CD8-positive, alpha-beta memory T cell (primary cell): ENCODE measurements around the gene IFNB1. TPM values are rescaled to one million over a fixed set of nuclear protein-coding genes. Genes with fewer than 3 reads are reported as not detected.

Experiments used
- CTCF ChIA-PET: fragments of 350-600 bp; sonication (Branson Sonifier 250); formaldehyde crosslinking; loops from one replicate; lab custom pipeline; 2021; ENCODE audit warnings: antibody characterized with exemption; lab: Charles Lee
- POLR2A ChIA-PET: fragments of 350-600 bp; sonication (Branson Sonifier 250); formaldehyde crosslinking; loops from one replicate; lab custom pipeline; 2021; ENCODE audit warnings: antibody characterized with exemption; lab: Charles Lee
- DNase-seq, 5 donors: peaks; one replicate each; pipeline versions ENCODE4 v3.0.0 to v3.0.0-alpha.2; 2020 to 2022; ENCODE audit warnings: mixed read lengths in 1 of 5
- H3K27ac ChIP-seq: one replicate; pipeline ENCODE4 v1.7.0; 2013; ENCODE audit warnings: low read depth, mild to moderate bottlenecking, low read length, moderate library complexity
- H3K27me3 ChIP-seq: 2 replicates; pipeline ENCODE4 v1.7.0; 2013; ENCODE audit warnings: low read length, mild to moderate bottlenecking; ENCODE audit not compliant: insufficient read depth, poor library complexity, severe bottlenecking
- H3K36me3 ChIP-seq: 2 replicates; pipeline ENCODE4 v1.7.0; 2013; ENCODE audit warnings: mild to moderate bottlenecking, low read length, moderate library complexity; ENCODE audit not compliant: insufficient read depth
- H3K4me1 ChIP-seq: 2 replicates; pipeline ENCODE4 v1.7.0; 2013; ENCODE audit warnings: mild to moderate bottlenecking, low read length, moderate library complexity; ENCODE audit not compliant: insufficient read depth
- H3K4me3 ChIP-seq: 2 replicates; pipeline ENCODE4 v1.7.0; 2013; ENCODE audit warnings: mild to moderate bottlenecking, low read length
- H3K9me3 ChIP-seq: 2 replicates; pipeline ENCODE4 v1.7.0; 2013; ENCODE audit warnings: mild to moderate bottlenecking, low read length
- H3K27ac Mint-ChIP-seq, 8 donors: one replicate each; pipeline ENCODE4 v1.8.0; 2020 to 2021; ENCODE audit warnings: mixed read lengths in 8 of 8, mild to moderate bottlenecking in 6 of 8, inconsistent platforms in 3 of 8, moderate library complexity in 3 of 8
- H3K27me3 Mint-ChIP-seq, 2 donors: one replicate each; pipeline ENCODE4 v1.8.0; 2020 to 2021; ENCODE audit warnings: mixed read lengths in 2 of 2, mild to moderate bottlenecking in 1 of 2, moderate library complexity in 1 of 2
- H3K36me3 Mint-ChIP-seq, 3 donors: one replicate each; pipeline ENCODE4 v1.8.0; 2020 to 2021; ENCODE audit warnings: mixed read lengths in 3 of 3, inconsistent platforms in 1 of 3, mild to moderate bottlenecking in 1 of 3
- H3K4me1 Mint-ChIP-seq, 3 donors: one replicate each; pipeline ENCODE4 v1.8.0; 2020 to 2021; ENCODE audit warnings: mixed read lengths in 3 of 3, inconsistent platforms in 1 of 3, mild to moderate bottlenecking in 1 of 3
- H3K4me3 Mint-ChIP-seq, 7 donors: one replicate each; pipeline ENCODE4 v1.8.0; 2020 to 2021; ENCODE audit warnings: mixed read lengths in 7 of 7, mild to moderate bottlenecking in 6 of 7, moderate library complexity in 4 of 7, inconsistent platforms in 2 of 7
- H3K9me3 Mint-ChIP-seq, 5 donors: one replicate each; pipeline ENCODE4 v1.8.0; 2020 to 2022; ENCODE audit warnings: mixed read lengths in 5 of 5, mild to moderate bottlenecking in 3 of 5, moderate library complexity in 2 of 5, inconsistent platforms in 1 of 5
- polyA plus RNA-seq: library from polyadenylated mRNA; unstranded; fragments of 300-500 nt; fragmentation: Illumina TruSeq; gene quantifications from one replicate; pipeline ENCODE4 v1.2.3, GENCODE V29; 2021
- total RNA-seq, 2 experiments: library from RNA; stranded (reverse); gene quantifications; one replicate each; pipeline ENCODE4 v1.2.3, GENCODE V29; 2021

IFNB1 gene
- total RNA-seq: not detected
- not detected for polyA plus RNA-seq

DNA sequence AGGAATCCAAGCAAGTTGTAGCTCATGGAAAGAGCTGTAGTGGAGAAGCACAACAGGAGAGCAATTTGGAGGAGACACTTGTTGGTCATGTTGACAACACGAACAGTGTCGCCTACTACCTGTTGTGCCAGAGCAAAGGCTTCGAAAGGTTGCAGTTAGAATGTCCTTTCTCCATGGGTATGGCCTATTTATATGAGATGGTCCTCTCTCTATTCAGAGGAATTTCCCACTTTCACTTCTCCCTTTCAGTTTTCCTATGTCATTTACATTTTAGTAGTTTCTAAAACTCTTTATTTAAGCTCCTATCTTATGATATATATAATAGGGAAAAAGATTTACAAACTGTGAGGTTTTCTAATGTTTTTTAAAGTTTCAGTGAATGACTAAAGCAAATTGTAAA, at the start of gene IFNB1:
Gene IFNB1, minus strand, starts transcription at position 162 of the 400 bp plus-strand sequence. Its CDS starts 73 bp downstream, at position 89.
- Mint-ChIP-seq H3K36me3 (peaks cover 0 to 3% (median 0%) of the 10 kb centered on the region in 3 donors), H3K27me3 (peaks cover 0 to 3% of the 10 kb centered on the region in 2 donors), H3K9me3 (peaks cover 0 to 2% (median 0%) of the 10 kb centered on the region in 5 donors), H3K4me1 (peaks cover 21 to 30% (median 25%) of the 10 kb centered on the region in 3 donors), H3K4me3 (no peak within 1 kb of the TSS), H3K27ac (peak within 1 kb of the TSS in 2 of 8 donors; percentile 16 to 74)
- Histone ChIP-seq H3K27ac (no peak within 1 kb of the TSS), H3K4me3 (no peak within 1 kb of the TSS), H3K27me3 (no peaks in the 10 kb centered on the region), H3K36me3 (no peaks in the 10 kb centered on the region), H3K9me3 (no peaks in the 10 kb centered on the region), H3K4me1 (peaks cover 15% of the 10 kb centered on the region)
- ChIA-PET POLR2A (no interaction called here), CTCF (interaction anchor here (0.6 to 3.2 kb wide), 10 partner anchors 8 to 389 kb away, joined by 3 to 33 read pairs (median 3); no protein-coding TSS in a partner anchor)
- no peak for DNase-seq

DNA sequence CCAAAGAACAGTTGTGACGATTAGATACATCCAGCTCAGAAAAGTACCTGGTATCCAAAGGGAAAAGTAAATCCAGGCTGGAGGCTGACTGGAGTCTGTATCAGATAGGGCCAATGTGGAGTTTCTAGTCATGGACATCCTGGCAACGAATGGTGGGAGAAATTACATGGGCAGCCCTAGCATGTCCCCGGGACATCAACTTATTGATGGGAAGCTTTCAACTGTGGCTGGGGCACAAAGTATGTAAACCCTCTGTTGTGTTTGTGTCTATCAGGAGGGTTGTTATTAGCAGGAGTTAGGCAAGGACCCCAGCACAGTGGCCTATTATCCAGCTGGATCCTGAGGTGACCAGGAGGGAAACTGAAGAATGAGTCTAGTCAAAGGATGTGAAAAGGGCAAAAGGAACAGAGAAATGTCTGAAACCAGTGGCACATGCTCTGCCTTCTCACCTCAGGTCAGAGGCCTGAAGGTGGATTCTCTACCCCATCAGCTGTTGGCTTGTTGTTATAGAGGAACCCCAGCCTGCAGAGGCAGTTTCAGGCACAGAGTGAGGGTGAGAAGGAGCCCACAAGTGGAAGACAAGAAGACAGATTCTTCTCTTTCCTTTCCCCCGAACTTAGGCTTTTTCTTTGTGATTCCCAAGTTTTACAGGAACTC, 44.0 kb upstream of the IFNB1 start:
- Histone ChIP-seq H3K27ac (no peak overlapping the region), H3K4me3 (no peak overlapping the region), H3K27me3 (no peaks in the 10 kb centered on the region), H3K36me3 (no peaks in the 10 kb centered on the region), H3K4me1 (no peaks in the 10 kb centered on the region), H3K9me3 (no peaks in the 10 kb centered on the region)
- H3K36me3 Mint-ChIP-seq: no peaks in the 10 kb centered on the region
- ChIA-PET CTCF (interaction anchor here (1.9 kb wide), 1 partner anchor 11 kb away, joined by 7 read pairs; no protein-coding TSS in a partner anchor), POLR2A (no interaction called here)
- H3K9me3 Mint-ChIP-seq: no peaks in the 10 kb centered on the region
- H3K4me3 Mint-ChIP-seq: no peak overlapping the region
- no peak overlapping the region for H3K27ac Mint-ChIP-seq
- DNase-seq: no peak
- H3K4me1 Mint-ChIP-seq: no peaks in the 10 kb centered on the region
- H3K27me3 Mint-ChIP-seq: peaks cover 13 to 17% of the 10 kb centered on the region in 2 donors

DNA sequence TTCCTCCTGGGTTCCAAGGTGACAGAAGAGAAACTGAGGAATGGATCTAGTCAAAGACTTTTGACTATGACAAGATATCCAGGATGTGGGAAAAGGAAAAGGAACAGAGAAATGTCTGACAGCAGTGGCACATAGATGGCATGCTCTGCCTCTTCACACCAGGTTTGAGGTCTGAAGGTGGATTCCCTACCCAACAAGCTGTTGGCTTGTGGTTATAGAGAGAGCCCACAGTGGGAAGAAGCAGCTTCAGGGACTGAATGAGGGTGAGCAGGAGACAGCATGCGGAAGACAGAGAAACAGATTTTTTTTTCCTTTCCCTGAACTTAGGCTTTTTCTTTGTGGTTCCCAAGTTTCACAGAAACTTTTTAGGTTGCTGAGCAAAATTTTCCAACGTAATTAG, 43.3 kb upstream of the IFNB1 start:
- Histone ChIP-seq H3K27ac (no peak overlapping the region), H3K4me1 (no peaks in the 10 kb centered on the region), H3K36me3 (no peaks in the 10 kb centered on the region), H3K9me3 (no peaks in the 10 kb centered on the region), H3K4me3 (no peak overlapping the region), H3K27me3 (no peaks in the 10 kb centered on the region)
- Mint-ChIP-seq H3K4me3 (no peak overlapping the region), H3K4me1 (no peaks in the 10 kb centered on the region), H3K9me3 (no peaks in the 10 kb centered on the region), H3K36me3 (no peaks in the 10 kb centered on the region), H3K27me3 (peaks cover 13 to 19% of the 10 kb centered on the region in 2 donors), H3K27ac (no peak overlapping the region)
- POLR2A ChIA-PET: no interaction called here
- no peak for DNase-seq
- CTCF ChIA-PET: interaction anchor here (1.9 kb wide), 1 partner anchor 10 kb away, joined by 7 read pairs; no protein-coding TSS in a partner anchor

DNA sequence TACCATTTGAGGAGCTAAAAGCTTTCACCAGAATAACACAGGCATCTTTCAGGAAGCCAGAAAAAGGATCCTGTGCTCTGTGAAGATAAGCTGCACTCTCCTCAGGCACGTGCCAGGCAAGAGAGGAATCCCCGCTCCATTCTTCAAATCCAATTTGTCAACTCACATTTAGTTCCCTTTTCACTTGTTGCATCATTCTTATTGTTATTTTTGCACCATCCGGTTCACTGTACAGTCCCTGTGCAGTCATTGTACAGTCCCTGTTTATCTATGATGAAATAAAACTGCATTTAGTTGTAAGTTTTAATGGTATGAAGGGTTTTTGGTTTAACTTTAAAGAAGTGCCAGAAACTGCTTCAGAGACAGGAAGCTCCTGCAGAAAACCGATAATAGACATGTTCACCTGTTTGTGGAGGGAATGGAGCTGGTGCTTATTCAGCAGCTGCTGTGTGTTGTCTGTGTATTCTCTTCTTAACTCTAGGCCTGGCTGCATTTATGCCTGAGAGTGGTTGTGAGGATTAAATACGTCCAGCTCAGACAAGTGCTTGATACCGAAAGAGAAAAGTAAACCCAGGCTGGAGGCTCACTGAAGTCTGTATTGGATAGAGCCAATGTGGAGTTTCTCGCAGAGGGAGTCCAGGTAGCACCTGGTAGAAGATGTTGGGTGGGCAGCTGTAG, 41.5 kb upstream of the IFNB1 start:
- Histone ChIP-seq H3K36me3 (no peaks in the 10 kb centered on the region), H3K27ac (no peak overlapping the region), H3K27me3 (no peaks in the 10 kb centered on the region), H3K4me1 (no peaks in the 10 kb centered on the region), H3K9me3 (no peaks in the 10 kb centered on the region), H3K4me3 (no peak overlapping the region)
- DNase-seq: no peak
- Mint-ChIP-seq H3K27ac (no peak overlapping the region), H3K4me1 (no peaks in the 10 kb centered on the region), H3K4me3 (no peak overlapping the region), H3K9me3 (no peaks in the 10 kb centered on the region), H3K36me3 (no peaks in the 10 kb centered on the region), H3K27me3 (peaks cover 10 to 13% of the 10 kb centered on the region in 2 donors)
- ChIA-PET CTCF (interaction anchor here (0.8 to 1.3 kb wide), 5 partner anchors 9 to 1654 kb away, joined by 3 to 4 read pairs (median 3); no protein-coding TSS in a partner anchor), POLR2A (no interaction called here)

DNA sequence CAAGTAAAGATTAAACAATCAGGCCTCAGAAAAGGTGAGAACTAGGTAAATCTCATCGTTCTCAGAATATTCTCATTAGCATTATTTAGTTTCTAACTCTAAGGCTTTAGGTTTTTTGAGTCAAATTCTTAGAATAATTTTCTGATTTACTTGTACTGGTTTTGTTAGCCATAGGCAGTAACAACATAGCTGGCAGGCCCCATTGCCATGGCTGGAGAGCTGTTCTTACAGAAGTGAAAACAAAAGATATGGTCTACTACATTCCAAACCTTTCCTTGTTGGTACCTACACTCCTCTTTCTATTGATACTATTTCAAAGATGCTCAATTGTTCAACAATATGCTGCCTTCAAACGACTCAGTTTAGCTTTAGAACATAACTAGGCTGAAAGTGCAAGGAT, 36.6 kb upstream of the IFNB1 start:
- CTCF ChIA-PET: interaction anchor here (1.0 to 2.4 kb wide), 2 partner anchors 69 to 230 kb away, joined by 3 to 7 read pairs; no protein-coding TSS in a partner anchor
- Mint-ChIP-seq H3K27me3 (peaks cover 6 to 9% of the 10 kb centered on the region in 2 donors), H3K4me3 (no peak overlapping the region)

DNA sequence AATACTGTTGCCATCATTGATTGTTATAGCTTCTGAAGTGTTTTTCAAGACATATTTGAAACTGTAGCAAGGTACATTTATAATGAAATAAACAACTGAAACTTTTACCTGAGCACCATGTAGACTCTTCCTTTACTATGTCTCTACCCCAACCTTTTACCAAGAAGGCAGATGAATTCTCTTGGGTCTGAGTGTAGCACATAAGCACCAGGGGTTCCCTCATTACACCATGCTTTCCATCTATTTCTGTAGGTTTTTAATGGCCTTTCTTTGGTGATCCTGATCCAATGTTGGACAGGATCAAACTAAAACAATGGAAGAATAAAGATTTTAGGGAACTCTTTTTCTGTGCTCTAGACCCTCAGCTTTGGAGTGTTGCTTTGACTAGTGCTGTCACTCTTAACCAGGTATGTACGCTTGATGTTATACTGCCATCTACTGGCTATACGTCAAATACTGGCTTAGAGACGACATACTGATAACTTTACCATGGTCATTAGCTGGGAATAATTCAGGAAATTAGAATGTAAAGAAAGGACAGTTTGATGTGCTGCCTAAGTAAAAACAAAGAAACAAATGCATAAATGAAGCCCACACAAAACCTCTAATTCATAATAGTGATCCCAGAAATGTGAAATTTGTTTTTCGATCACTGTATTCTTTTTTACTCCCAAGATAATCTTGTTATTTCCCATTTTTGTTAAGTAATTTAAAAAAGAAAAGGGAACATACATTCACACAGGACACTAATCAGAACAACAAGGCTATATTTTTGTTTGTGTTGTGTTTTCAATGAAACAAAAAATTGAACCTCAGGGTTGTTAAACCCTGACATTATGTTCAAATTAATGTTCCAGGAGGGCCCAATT, 33.2 kb upstream of the IFNB1 start:
- no peaks in the 10 kb centered on the region for H3K9me3 Mint-ChIP-seq
- H3K27me3 ChIP-seq: no peaks in the 10 kb centered on the region
- peak in 2 of 5 donors; percentile 59 for DNase-seq
- H3K27me3 Mint-ChIP-seq: peaks cover 0 to 3% of the 10 kb centered on the region in 2 donors
- H3K4me1 Mint-ChIP-seq: peaks cover 0 to 3% (median 0%) of the 10 kb centered on the region in 3 donors
- H3K27ac Mint-ChIP-seq: peak overlapping the region in 1 of 8 donors; percentile 15
- no peak overlapping the region for H3K4me3 ChIP-seq
- H3K9me3 ChIP-seq: no peaks in the 10 kb centered on the region
- no peak overlapping the region for H3K4me3 Mint-ChIP-seq
- ChIA-PET POLR2A (no interaction called here), CTCF (interaction anchor here (0.6 to 3.7 kb wide), 26 partner anchors 8 to 1646 kb away, joined by 3 to 33 read pairs (median 3); partner anchors contain the start of genes HACD4 and IFNB1)
- no peaks in the 10 kb centered on the region for H3K36me3 ChIP-seq
- H3K27ac ChIP-seq: no peak overlapping the region
- H3K4me1 ChIP-seq: no peaks in the 10 kb centered on the region
- no peaks in the 10 kb centered on the region for H3K36me3 Mint-ChIP-seq

More for the DNA sequence above, 36.6 kb upstream of the IFNB1 start:
- H3K27ac Mint-ChIP-seq: no peak overlapping the region
- no peaks in the 10 kb centered on the region for H3K36me3 Mint-ChIP-seq
- H3K9me3 Mint-ChIP-seq: no peaks in the 10 kb centered on the region
- no peaks in the 10 kb centered on the region for H3K36me3 ChIP-seq
- POLR2A ChIA-PET: no interaction called here
- H3K27me3 ChIP-seq: no peaks in the 10 kb centered on the region
- H3K9me3 ChIP-seq: no peaks in the 10 kb centered on the region
- H3K4me1 ChIP-seq: no peaks in the 10 kb centered on the region
- no peak overlapping the region for H3K27ac ChIP-seq
- DNase-seq: no peak
- no peak overlapping the region for H3K4me3 ChIP-seq
- peaks cover 0 to 3% (median 0%) of the 10 kb centered on the region in 3 donors for H3K4me1 Mint-ChIP-seq

GRCh38 chr9:21104787-21105186, 27.0 kb upstream of the IFNB1 start:
- no peak for DNase-seq
- Histone ChIP-seq H3K4me3 (no peak overlapping the region), H3K4me1 (no peaks in the 10 kb centered on the region), H3K9me3 (no peaks in the 10 kb centered on the region), H3K36me3 (no peaks in the 10 kb centered on the region), H3K27ac (no peak overlapping the region), H3K27me3 (no peaks in the 10 kb centered on the region)
- H3K36me3 Mint-ChIP-seq: no peaks in the 10 kb centered on the region
- no peaks in the 10 kb centered on the region for H3K9me3 Mint-ChIP-seq
- no peak overlapping the region for H3K4me3 Mint-ChIP-seq
- H3K27me3 Mint-ChIP-seq: peaks cover 0 to 5% of the 10 kb centered on the region in 2 donors
- ChIA-PET POLR2A (interaction anchor here (0.6 kb wide), 1 partner anchor 15 kb away, joined by 3 read pairs; no protein-coding TSS in a partner anchor), CTCF (interaction anchor here (1.2 to 2.4 kb wide), 3 partner anchors 26 to 220 kb away, joined by 3 to 11 read pairs (median 4); partner anchors contain the start of gene IFNB1)
- peaks cover 7 to 10% (median 9%) of the 10 kb centered on the region in 3 donors for H3K4me1 Mint-ChIP-seq
- no peak overlapping the region for H3K27ac Mint-ChIP-seq
